Measurements from ENCODE around the gene TRABD2B.

The TRABD2B gene

GRCh38 chr1:47771751-47772150 lies 225.4 kb downstream of the TRABD2B start:
- no peak for TF ChIP-seq JUND (IDR thresholded peaks at IDR 0.05; ENCODE audit: low read depth)
- in situ Hi-C loops (cut with HindIII; ENCODE audit: low pct_unique_long_range_greater_than_20kb, low sequenced_read_pairs), result no loop called here
- no peak for DNase-seq (ENCODE audit: low read depth in 1 of 2, low spot score in 1 of 2)

- DNase-seq (ENCODE audit: low read depth in 1 of 2, low spot score in 1 of 2), result no peak
- in situ Hi-C loops (cut with HindIII; ENCODE audit: low pct_unique_long_range_greater_than_20kb, low sequenced_read_pairs), result no loop called here
- no peak for TF ChIP-seq JUND (IDR thresholded peaks at IDR 0.05; ENCODE audit: low read depth)
Measured at GRCh38 chr1:47769983-47770382, 227.2 kb downstream of the TRABD2B start.

- TF ChIP-seq JUND (IDR thresholded peaks at IDR 0.05; ENCODE audit: low read depth), result no peak
- no peak for DNase-seq (ENCODE audit: low read depth in 1 of 2, low spot score in 1 of 2)
- in situ Hi-C loops (cut with HindIII; ENCODE audit: low pct_unique_long_range_greater_than_20kb, low sequenced_read_pairs), result no loop called here
Measured at GRCh38 chr1:47769295-47769694, 227.9 kb downstream of the TRABD2B start.

GRCh38 chr1:47767741-47768100 lies 229.5 kb downstream of the TRABD2B start:
- no peak for TF ChIP-seq JUND (IDR thresholded peaks at IDR 0.05; ENCODE audit: low read depth)
- in situ Hi-C loops (cut with HindIII; ENCODE audit: low pct_unique_long_range_greater_than_20kb, low sequenced_read_pairs), result no loop called here
- DNase-seq (ENCODE audit: low read depth in 1 of 2, low spot score in 1 of 2), result no peak

- in situ Hi-C loops (cut with HindIII; ENCODE audit: low pct_unique_long_range_greater_than_20kb, low sequenced_read_pairs), result no loop called here
- no peak for DNase-seq (ENCODE audit: low read depth in 1 of 2, low spot score in 1 of 2)
- no peak for TF ChIP-seq JUND (IDR thresholded peaks at IDR 0.05; ENCODE audit: low read depth)
Measured at GRCh38 chr1:47766832-47767740, 230.1 kb downstream of the TRABD2B start.

- in situ Hi-C loops (cut with HindIII; ENCODE audit: low pct_unique_long_range_greater_than_20kb, low sequenced_read_pairs), result no loop called here
- no peak for DNase-seq (ENCODE audit: low read depth in 1 of 2, low spot score in 1 of 2)
- no peak for TF ChIP-seq JUND (IDR thresholded peaks at IDR 0.05; ENCODE audit: low read depth)
Measured at GRCh38 chr1:47765742-47766485, 231.3 kb downstream of the TRABD2B start.

- DNase-seq (ENCODE audit: low read depth in 1 of 2, low spot score in 1 of 2), result no peak
- no peak for TF ChIP-seq JUND (IDR thresholded peaks at IDR 0.05; ENCODE audit: low read depth)
- in situ Hi-C loops (cut with HindIII; ENCODE audit: low pct_unique_long_range_greater_than_20kb, low sequenced_read_pairs), result no loop called here
Measured at GRCh38 chr1:47765236-47765635, 231.9 kb downstream of the TRABD2B start.

GRCh38 chr1:47764461-47765046 lies 232.6 kb downstream of the TRABD2B start:
- in situ Hi-C loops (cut with HindIII; ENCODE audit: low pct_unique_long_range_greater_than_20kb, low sequenced_read_pairs), result no loop called here
- DNase-seq (ENCODE audit: low read depth in 1 of 2, low spot score in 1 of 2), result no peak
- TF ChIP-seq JUND (IDR thresholded peaks at IDR 0.05; ENCODE audit: low read depth), result no peak

- DNase-seq (ENCODE audit: low read depth in 1 of 2, low spot score in 1 of 2), result peak in 1 of 2 experiments; percentile 16
- no peak for TF ChIP-seq JUND (IDR thresholded peaks at IDR 0.05; ENCODE audit: low read depth)
- in situ Hi-C loops (cut with HindIII; ENCODE audit: low pct_unique_long_range_greater_than_20kb, low sequenced_read_pairs), result no loop called here
Measured at GRCh38 chr1:47763591-47764171, 233.5 kb downstream of the TRABD2B start.

GRCh38 chr1:47761974-47762373 lies 235.2 kb downstream of the TRABD2B start:
- DNase-seq (ENCODE audit: low read depth in 1 of 2, low spot score in 1 of 2), result no peak
- in situ Hi-C loops (cut with HindIII; ENCODE audit: low pct_unique_long_range_greater_than_20kb, low sequenced_read_pairs), result no loop called here
- no peak for TF ChIP-seq JUND (IDR thresholded peaks at IDR 0.05; ENCODE audit: low read depth)

- DNase-seq (ENCODE audit: low read depth in 1 of 2, low spot score in 1 of 2), result no peak
- in situ Hi-C loops (cut with HindIII; ENCODE audit: low pct_unique_long_range_greater_than_20kb, low sequenced_read_pairs), result no loop called here
- no peak for TF ChIP-seq JUND (IDR thresholded peaks at IDR 0.05; ENCODE audit: low read depth)
Measured at GRCh38 chr1:47761201-47761930, 235.8 kb downstream of the TRABD2B start.
